Activated CD8-positive, alpha-beta memory T cell treated with anti-CD3 and anti-CD28 coated beads for 36 hours (primary cell): ENCODE results near the gene CFAP90. TPM values are rescaled to one million over a fixed set of nuclear protein-coding genes. Genes with fewer than 3 reads are reported as not detected.

Source experiments
- CTCF ChIA-PET: fragments of 350-600 bp; sonication (Branson Sonifier 250); formaldehyde crosslinking; loops from one replicate; lab custom pipeline; 2021; ENCODE audit warnings: antibody characterized with exemption; lab: Charles Lee
- POLR2A ChIA-PET: fragments of 350-600 bp; sonication (Branson Sonifier 250); formaldehyde crosslinking; loops from one replicate; lab custom pipeline; 2021; ENCODE audit warnings: antibody characterized with exemption; lab: Charles Lee
- total RNA-seq, 2 experiments: library from RNA; stranded (reverse); gene quantifications; one replicate each; pipeline ENCODE4 v1.2.3, GENCODE V29; 2021

The CFAP90 gene
- total RNA-seq: not detected

- ChIA-PET POLR2A (no interaction called here), CTCF (no interaction called here)
Measured at GRCh38 chr5:7850395-7851239, at the start of gene CFAP90. Gene CFAP90, minus strand, starts transcription at chr5:7851133. Its CDS starts 112 bp downstream, at chr5:7851021.

- ChIA-PET CTCF (no interaction called here), POLR2A (no interaction called here)
Measured at GRCh38 chr5:7897014-7897600, 46.2 kb upstream of the CFAP90 start.

GRCh38 chr5:7894860-7895259 is 43.9 kb upstream of the CFAP90 start:
- ChIA-PET CTCF (no interaction called here), POLR2A (no interaction called here)

- POLR2A ChIA-PET: no interaction called here
- CTCF ChIA-PET: no interaction called here
Measured at GRCh38 chr5:7894439-7894838, 43.5 kb upstream of the CFAP90 start.

GRCh38 chr5:7888901-7889300 is 38.0 kb upstream of the CFAP90 start:
- ChIA-PET POLR2A (no interaction called here), CTCF (no interaction called here)

GRCh38 chr5:7886849-7887475 is 36.0 kb upstream of the CFAP90 start:
- CTCF ChIA-PET: interaction anchor here (0.6 to 0.9 kb wide), 3 partner anchors 12 to 744 kb away, joined by 3 to 4 read pairs (median 3); no protein-coding TSS in a partner anchor
- POLR2A ChIA-PET: no interaction called here

- POLR2A ChIA-PET: no interaction called here
- CTCF ChIA-PET: no interaction called here
Measured at GRCh38 chr5:7884491-7885267, 33.7 kb upstream of the CFAP90 start.

GRCh38 chr5:7882926-7883325 is 32.0 kb upstream of the CFAP90 start:
- CTCF ChIA-PET: no interaction called here
- POLR2A ChIA-PET: no interaction called here

GRCh38 chr5:7881816-7882215 is 30.9 kb upstream of the CFAP90 start:
- POLR2A ChIA-PET: no interaction called here
- CTCF ChIA-PET: interaction anchor here (0.8 to 2.3 kb wide), 2 partner anchors 9 to 13 kb away, joined by 3 to 6 read pairs; partner anchors contain the start of genes FASTKD3 and MTRR

- ChIA-PET POLR2A (no interaction called here), CTCF (interaction anchor here (0.8 to 2.3 kb wide), 2 partner anchors 9 to 12 kb away, joined by 3 to 6 read pairs; partner anchors contain the start of genes FASTKD3 and MTRR)
Measured at GRCh38 chr5:7881091-7881490, 30.2 kb upstream of the CFAP90 start.

GRCh38 chr5:7878381-7878873 is 27.5 kb upstream of the CFAP90 start:
- POLR2A ChIA-PET: interaction anchor here (1.2 kb wide), 1 partner anchor 10 kb away, joined by 3 read pairs; the partner anchor contains the start of genes FASTKD3 and MTRR
- CTCF ChIA-PET: no interaction called here

GRCh38 chr5:7877851-7878250 is 26.9 kb upstream of the CFAP90 start:
- POLR2A ChIA-PET: interaction anchor here (1.2 kb wide), 1 partner anchor 9 kb away, joined by 3 read pairs; the partner anchor contains the start of genes FASTKD3 and MTRR
- CTCF ChIA-PET: no interaction called here

GRCh38 chr5:7876867-7877266 is 25.9 kb upstream of the CFAP90 start:
- ChIA-PET POLR2A (no interaction called here), CTCF (no interaction called here)

- ChIA-PET POLR2A (no interaction called here), CTCF (interaction anchor here (0.7 kb wide), 1 partner anchor 12 kb away, joined by 3 read pairs; no protein-coding TSS in a partner anchor)
Measured at GRCh38 chr5:7875151-7875550, 24.2 kb upstream of the CFAP90 start.

GRCh38 chr5:7874639-7875038 is 23.7 kb upstream of the CFAP90 start:
- ChIA-PET POLR2A (no interaction called here), CTCF (no interaction called here)

- ChIA-PET POLR2A (no interaction called here), CTCF (interaction anchor here (0.9 kb wide), 1 partner anchor 16 kb away, joined by 3 read pairs; no protein-coding TSS in a partner anchor)
Measured at GRCh38 chr5:7873216-7873615, 22.3 kb upstream of the CFAP90 start.

- CTCF ChIA-PET: interaction anchor here (0.9 to 1.0 kb wide), 2 partner anchors 9 to 15 kb away, joined by 3 read pairs; no protein-coding TSS in a partner anchor
- POLR2A ChIA-PET: no interaction called here
Measured at GRCh38 chr5:7872517-7873130, 21.7 kb upstream of the CFAP90 start.

- ChIA-PET CTCF (interaction anchor here (1.0 kb wide), 1 partner anchor 10 kb away, joined by 3 read pairs; no protein-coding TSS in a partner anchor), POLR2A (no interaction called here)
Measured at GRCh38 chr5:7871653-7872052, 20.7 kb upstream of the CFAP90 start.
